Heart left ventricle (tissue), 13 donors: Measurements from ENCODE around the gene GRIN3B.

Experiments used
- POLR2A ChIP-seq, 2 donors: fragments of 450-650 bp; IDR thresholded peaks; one replicate each; pipeline ENCODE4 v1.6.1; 2017; ENCODE audit warnings: antibody characterized with exemption in 2 of 2, mild to moderate bottlenecking in 2 of 2, moderate library complexity in 2 of 2
- TF ChIP-seq, protein P1 (sequence below), 12 donors: fragments of 200-600 bp; sonication (generic) in 4 of 12; IDR thresholded peaks; one replicate each; pipeline versions ENCODE4 v1.5.0 to v1.8.0; 2018 to 2022; ENCODE audit warnings: antibody characterized with exemption in 12 of 12, mild to moderate bottlenecking in 5 of 12
- donor health status: ischemic (EF 13 %, LVEDD 7.1; RV severe dilation, severe dysfunction).
- donor health status: DM: no; HTN: yes; CAD: no.
- donor health status: DM: no; HTN: no; CAD: no.
- donor health status: ischemic (EF 25% LVEDD 6.9; RV normal size, moderate dysfunction).
- donor health status: ischemic (EF 25% LVEDD 5.7; RV mildly dilated, moderate dysfunction).
- donor health status: ischemic (EF 35%, LVEDD 5.7; RV mildly dilated, moderate dysfunction).
- donor health status: nonischemic (EF 11% LVEDD 7.7; RV severe dilation, severe dysfunction).
- donor health status: DM: yes; HTN: yes; CAD: no.
- donor health status: PGD.
- donor health status: ischemic (EF 29% LVEDD 5.4; RV normal size, mild dysfunction).
- donor health status: nonischemic (EF 23%, LVEDD 6.1; RV moderate dilation, normal function).

DNA sequence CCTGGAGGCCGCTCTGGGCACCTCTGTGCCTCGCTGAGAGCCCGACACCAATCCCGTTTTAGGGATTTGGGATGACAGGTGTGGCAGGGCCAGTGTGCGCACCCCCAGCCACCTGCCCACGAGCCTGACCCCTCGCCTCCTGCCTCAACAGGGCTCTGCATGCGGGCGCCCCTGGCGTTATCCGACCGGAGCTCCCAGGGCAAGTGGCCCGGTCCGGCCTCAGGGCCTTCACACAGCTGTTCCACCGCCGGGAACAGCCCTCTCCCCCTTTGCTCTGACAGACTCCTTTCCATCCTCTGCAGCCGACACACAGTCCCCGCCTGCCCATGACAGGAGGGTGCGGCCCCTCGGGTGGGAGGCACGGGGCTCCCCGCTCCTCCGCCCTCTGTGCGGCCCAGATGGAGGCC lies 23.2 kb upstream of the GRIN3B start:
- TF ChIP-seq, protein P1, sequence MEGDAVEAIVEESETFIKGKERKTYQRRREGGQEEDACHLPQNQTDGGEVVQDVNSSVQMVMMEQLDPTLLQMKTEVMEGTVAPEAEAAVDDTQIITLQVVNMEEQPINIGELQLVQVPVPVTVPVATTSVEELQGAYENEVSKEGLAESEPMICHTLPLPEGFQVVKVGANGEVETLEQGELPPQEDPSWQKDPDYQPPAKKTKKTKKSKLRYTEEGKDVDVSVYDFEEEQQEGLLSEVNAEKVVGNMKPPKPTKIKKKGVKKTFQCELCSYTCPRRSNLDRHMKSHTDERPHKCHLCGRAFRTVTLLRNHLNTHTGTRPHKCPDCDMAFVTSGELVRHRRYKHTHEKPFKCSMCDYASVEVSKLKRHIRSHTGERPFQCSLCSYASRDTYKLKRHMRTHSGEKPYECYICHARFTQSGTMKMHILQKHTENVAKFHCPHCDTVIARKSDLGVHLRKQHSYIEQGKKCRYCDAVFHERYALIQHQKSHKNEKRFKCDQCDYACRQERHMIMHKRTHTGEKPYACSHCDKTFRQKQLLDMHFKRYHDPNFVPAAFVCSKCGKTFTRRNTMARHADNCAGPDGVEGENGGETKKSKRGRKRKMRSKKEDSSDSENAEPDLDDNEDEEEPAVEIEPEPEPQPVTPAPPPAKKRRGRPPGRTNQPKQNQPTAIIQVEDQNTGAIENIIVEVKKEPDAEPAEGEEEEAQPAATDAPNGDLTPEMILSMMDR (IDR thresholded peaks at IDR 0.05) = no peak
- no peak for TF ChIP-seq POLR2A (IDR thresholded peaks at IDR 0.05)
